Left renal pelvis (tissue), 4 donors: ENCODE results near the gene THAP10. TPM values are rescaled to one million over a fixed set of nuclear protein-coding genes. Genes with fewer than 3 reads are reported as not detected.
"Not testable (repeated sequence)": the region's sequence is repeated elsewhere in the genome, so short reads cannot be mapped to it uniquely, and the experiment has no call there.

ENCODE experiments used
- DNase-seq, 4 donors: peaks; one replicate each; pipeline ENCODE4 v3.0.0-alpha.2; 2013; ENCODE audit warnings: low read depth in 4 of 4, low spot score in 3 of 4
- polyA plus RNA-seq, 4 donors: library from polyadenylated mRNA; unstranded; fragments of 120-200 nt; gene quantifications; one replicate each; pipeline ENCODE4 v1.2.1, GENCODE V29; 2013; ENCODE audit not compliant: insufficient read length in 4 of 4

THAP10 gene
- polyA plus RNA-seq: 1 to 10 TPM; 6.5 to 9.4 (median 7.1) TPM

- DNase-seq: peak; percentile 84 to 91 (median 88)
Observed at GRCh38 chr15:70892002-70892911, at the start of gene THAP10, which contains the start of gene LRRC49. TSS of gene THAP10 (minus strand) at chr15:70892433. CDS start at chr15:70892272, 161 bp downstream. TSS of gene LRRC49 (plus strand) at chr15:70892826. CDS start at chr15:70892895, 69 bp downstream.

DNA sequence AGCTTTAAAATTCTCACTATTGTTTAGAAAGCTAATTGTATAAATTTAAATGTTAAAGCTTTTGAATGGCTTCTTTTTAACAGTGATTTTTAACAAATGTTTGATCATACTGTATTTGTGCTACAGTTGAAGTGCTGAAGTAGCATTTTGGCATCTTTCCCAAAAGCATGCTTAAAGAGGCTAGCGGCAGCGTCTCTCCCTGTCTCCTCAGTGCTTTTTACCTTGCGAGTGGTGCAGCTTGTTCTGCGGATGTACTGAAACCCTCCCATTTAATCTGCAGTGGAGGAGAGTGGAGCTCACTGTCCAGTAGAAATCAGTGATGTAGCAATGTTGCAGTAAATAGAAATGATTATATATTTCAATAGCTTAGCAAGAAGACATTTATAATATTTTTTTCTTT, 44.1 kb upstream of the THAP10 start:
- no peak for DNase-seq

DNA sequence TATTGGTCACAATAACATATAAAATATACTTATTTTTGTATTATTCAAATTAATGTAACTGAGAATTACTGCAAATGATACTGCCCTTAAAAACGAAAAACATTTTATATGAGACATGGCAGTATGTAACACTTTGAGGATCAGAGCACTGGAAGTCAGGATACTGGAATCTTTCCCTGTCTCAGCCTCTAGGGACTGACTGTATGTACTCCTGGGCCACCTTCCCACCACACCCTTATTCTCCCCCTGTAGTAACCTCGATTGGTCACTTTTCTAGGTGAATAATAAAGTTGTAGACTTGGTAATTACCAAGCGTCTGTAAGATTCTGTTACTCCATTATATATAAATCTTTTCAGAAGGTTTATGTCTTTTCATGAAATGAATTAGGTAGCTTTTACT, 43.4 kb upstream of the THAP10 start:
- DNase-seq: no peak

DNA sequence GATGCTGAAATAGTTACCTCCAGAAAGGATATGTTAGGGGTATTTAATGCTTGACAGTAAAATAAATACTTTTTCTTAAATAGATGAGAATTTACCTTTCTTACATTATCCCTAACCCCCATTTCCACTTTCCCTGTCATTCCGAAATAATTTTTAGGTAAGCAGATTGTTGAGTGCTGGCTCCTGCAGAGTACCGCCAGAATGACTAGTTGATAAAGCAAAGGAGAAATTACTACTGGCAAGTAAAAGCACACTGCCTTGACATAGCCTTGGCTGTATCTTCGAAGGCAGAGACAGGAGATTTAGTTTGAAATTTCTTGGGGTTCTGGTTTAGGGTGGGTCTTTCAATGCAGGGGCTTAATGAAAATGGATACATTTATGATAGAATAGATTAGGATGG, 41.2 kb upstream of the THAP10 start:
- no peak for DNase-seq

- no peak for DNase-seq
Observed at GRCh38 chr15:70932397-70932796, 40.2 kb upstream of the THAP10 start.

DNA sequence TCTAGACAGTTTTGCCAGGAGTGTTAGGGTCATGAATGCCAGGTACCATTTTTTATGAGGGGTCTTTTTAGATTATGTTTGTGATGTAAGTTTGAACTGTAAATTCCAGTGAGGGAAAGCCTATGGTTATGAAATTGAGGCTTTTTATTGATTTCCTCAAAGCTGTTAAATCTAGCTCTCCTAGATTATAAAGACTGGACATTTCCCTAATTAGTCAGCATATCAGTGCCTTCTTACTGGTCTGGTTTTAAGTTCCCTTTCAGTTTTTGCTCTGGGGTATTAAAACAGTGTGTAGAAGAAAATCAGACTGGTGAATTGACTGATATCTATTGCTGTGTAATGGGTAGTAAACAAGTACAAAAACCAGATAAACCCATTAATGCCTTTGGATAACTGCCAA, 39.6 kb upstream of the THAP10 start:
- DNase-seq: no peak

- not testable (repeated sequence) for DNase-seq
Observed at GRCh38 chr15:70926914-70927313, 34.7 kb upstream of the THAP10 start.

- no peak for DNase-seq
Observed at GRCh38 chr15:70923311-70924080, 31.3 kb upstream of the THAP10 start.

- DNase-seq: no peak
Observed at GRCh38 chr15:70922119-70922518, 29.9 kb upstream of the THAP10 start.

DNA sequence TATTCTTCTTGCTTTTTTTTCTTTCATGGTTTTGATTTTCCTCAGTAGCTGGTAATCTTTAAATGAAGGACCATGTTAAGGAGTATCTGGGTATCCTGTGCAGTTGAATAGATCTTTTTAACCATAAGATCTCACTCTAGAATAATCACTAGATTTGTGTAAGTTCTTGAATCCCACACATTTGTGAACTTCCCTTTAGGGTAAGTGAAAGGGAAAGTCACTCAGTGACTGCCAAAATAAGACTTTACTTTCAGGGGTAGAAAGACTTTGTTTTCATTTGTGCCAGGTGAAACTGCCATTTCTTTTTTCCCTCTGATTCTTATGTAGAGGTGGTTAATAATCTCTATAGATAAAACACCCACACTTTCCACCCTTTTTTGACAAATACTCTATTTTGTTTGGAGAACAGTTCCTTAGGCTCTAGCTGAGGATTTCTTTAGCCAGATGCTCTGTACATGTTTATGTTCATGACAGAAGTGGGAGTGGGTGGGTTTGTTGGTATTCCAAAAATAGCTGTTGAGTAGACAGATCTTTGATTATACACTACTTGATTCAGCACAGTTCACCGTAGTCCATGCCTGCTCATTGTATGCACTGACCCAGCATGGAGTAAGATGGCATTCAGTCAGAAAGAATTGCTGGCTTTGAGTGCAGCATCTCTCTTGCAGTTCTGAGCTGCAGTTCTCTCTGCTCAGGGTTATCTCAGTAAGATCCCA, 28.9 kb upstream of the THAP10 start:
- no peak for DNase-seq

- no peak for DNase-seq
Observed at GRCh38 chr15:70917955-70918354, 25.7 kb upstream of the THAP10 start.

- no peak for DNase-seq
Observed at GRCh38 chr15:70916531-70916930, 24.3 kb upstream of the THAP10 start.

- DNase-seq: no peak
Observed at GRCh38 chr15:70912187-70912586, 20.0 kb upstream of the THAP10 start.

DNA sequence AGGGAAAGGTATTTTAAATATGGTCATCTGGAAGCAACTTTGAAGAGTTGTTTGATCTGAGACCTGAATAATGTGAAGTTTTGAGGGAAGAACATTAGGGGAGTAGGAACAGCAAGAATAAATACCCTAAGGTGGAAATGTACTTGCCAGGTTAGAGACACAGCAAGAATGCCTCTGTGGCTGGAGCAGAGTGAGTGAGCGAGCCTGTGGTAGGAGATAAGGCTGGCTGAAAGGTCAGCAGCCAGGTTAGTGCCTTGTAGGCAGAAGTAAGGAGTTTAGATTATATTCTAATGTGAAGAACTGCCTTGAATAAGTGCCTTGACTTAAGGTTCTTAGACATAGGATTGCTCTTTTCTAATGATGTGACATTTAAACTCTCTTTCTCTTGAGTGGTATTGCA, 18.7 kb upstream of the THAP10 start:
- DNase-seq: no peak

DNA sequence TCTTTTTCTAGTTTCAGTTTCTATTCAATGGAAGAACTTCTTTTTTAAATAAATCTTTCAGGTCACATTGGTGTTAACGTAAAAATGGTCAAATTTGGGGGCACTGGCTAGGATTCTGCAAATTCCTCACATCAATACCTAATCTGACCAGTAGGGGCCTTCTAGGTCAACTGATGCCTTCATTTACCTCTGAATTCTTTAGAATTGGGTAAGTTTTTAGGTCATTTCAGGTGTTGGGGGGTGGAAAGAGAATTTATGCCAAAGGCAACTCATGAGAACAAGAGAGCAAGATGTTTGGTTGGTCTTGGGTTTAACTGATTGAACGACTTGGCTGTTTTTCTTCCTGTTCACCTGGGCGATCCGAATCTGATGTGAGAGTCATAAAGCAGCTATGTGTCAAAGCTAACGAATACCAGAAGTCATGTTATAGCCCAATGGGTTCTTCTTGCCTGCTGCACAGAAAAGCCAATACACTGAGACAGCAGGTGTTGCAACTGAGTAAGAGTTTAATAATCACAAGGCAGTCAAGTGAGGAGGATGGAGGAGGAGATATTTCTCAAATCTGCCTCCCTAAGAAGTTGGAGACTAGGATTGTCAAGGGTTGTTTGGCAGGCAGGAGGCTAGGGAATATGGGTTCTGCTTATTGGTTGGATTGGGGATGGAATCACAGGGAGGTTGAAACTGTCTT, 15.7 kb upstream of the THAP10 start:
- no peak for DNase-seq

DNA sequence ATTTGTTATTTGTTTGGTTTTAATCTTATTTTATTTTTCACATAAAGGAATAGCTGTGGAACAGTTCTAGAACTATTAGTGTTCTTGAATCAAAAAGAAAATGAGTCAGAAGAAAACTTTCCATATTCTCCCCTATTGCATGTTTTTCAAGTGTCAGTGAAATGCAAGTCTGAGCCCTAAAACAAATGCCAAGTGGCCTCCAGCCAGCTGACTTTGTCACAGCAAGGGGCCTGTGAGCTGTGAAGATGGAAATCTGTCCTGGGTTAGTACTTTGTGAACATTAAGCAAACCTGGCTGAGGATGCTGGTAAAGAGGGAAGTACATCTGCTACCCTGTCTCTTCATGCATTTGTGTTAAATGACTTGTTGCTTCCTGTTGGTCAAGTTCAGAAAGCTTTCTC, 14.6 kb upstream of the THAP10 start:
- no peak for DNase-seq

DNA sequence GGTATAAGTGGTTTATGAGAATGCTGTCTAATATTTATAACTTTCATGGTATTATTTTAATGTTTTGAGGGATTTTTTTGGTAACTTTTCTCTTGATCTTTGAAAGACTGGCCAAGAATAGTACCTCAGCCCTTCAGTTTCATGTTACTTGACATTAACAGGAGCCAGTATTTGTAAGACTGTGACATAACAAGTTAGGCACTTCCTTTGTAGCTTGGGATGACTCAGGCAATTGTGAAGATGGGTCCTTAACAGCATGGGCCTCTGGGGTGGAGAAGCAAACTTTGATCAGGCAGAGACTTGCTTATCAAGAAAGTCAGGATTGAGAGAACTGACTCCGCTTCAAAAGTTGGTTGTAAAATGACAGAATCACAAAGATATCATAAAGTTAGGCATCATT, 9.9 kb upstream of the THAP10 start:
- DNase-seq: no peak

DNA sequence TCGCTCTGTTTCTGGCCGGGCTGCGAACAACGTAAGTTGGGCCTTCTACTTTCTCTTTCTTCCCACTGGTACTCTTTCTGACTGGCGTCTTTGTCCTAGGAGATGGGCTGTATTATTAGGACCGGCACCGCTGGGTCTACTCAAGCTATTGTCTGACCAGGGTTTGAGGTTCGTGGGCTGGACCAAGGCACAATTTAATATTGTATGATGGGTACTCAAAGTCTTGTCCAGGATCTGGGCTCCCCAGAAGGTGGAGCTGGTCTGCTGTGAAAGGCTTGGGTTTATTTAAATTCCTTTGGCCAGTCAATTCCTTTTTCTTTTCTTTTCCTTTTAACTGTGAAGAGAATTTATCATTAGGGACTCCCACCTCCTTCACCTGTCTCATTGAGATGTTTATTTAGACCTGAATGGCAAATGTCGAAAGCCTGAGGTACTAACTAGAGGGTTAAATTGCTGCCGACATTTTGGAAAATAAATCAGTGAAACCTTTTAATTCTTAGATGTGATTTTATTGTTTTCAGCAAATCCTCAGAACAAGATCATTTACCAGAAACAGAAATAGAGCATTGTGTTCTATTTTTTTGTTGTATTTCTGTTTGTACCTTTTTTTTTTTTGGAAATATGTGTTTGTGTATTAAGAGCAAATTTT, 803 bp upstream of the THAP10 start:
- DNase-seq: peak in 2 of 4 donors; percentile 25 to 37

DNA sequence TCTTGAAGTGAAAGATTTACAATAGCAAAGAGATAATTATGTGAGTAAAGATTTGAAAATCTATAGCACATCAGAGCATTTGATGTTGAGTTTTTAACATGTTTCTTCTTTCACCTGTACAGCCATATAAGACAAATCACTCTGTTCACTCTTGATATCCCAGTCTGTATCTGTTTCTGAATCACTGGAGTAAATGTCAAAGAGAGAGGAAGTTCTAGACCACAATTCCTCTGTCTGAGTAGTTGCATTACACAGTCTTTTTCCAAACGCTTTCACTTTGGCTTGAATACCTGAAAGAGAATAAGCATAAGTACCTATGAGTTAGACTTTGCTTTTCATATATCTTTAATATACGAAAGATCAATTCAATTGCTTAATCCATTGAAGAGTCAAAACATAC, 9.9 kb downstream of the THAP10 start:
- no peak for DNase-seq

- DNase-seq: no peak
Observed at GRCh38 chr15:70880781-70881180, 11.5 kb downstream of the THAP10 start.
